NCI-H1417 (cell line): ENCODE measurements around the gene BTG4.
A peak's percentile ranks its signal among the peaks of the same experiment; 100 is the strongest.

Experiments
- DNase-seq, 3 experiments: peaks; one replicate each; lab custom pipeline; 2025; lab: John Stamatoyannopoulos, UW

The BTG4 gene

DNA sequence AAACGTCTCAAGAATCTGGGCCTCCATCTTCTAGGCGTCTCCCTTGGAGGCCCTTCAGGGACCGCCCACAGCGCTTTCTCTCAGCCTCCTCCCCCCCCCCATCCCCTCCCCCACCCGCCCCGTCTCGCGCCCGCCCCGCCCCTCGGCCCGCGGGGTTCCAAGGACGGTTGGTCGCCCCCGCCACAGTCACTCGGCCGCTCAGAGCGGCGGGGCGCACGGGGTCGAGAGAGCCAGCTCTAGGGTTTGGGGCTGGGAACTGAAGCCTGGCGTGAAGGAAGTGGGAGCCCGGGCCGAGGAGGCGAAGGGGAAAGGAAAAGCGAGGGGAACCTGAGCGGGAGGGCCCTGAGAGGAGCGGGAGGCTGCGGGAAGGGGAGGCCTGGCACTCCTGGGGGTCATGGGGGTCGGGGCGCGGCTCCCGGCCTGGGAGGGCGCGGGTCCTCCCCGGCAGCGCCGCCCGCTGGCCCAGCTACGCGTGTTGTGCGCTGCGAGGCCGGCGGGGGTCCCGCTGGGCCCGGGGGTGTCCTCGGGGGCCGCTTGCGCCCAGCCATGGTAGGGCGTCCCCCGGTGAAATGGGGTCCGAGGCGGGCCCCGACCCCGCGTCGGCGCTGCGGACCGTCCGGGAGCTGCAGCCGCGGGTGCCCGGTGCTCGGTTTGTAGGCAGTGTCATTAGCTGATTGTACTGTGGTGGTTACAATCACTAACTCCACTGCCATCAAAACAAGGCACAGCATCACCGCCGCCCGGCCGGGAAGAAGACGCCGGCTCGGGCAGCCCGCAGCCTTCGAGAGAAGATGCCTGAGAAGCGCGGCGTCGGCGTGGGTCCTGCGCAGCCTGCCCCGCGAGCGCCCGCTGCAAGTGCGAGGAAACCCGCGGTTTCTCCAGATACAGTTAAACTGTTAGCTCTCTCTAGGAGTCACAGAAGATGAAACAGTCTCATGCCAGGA is at the start of gene BTG4:
Gene BTG4, minus strand, starts transcription at position 91 of the 944 bp plus-strand sequence. CDS start 13,610 bp downstream, outside the sequence.
- peak in 2 of 3 experiments; percentile 73 to 74 for DNase-seq

DNA sequence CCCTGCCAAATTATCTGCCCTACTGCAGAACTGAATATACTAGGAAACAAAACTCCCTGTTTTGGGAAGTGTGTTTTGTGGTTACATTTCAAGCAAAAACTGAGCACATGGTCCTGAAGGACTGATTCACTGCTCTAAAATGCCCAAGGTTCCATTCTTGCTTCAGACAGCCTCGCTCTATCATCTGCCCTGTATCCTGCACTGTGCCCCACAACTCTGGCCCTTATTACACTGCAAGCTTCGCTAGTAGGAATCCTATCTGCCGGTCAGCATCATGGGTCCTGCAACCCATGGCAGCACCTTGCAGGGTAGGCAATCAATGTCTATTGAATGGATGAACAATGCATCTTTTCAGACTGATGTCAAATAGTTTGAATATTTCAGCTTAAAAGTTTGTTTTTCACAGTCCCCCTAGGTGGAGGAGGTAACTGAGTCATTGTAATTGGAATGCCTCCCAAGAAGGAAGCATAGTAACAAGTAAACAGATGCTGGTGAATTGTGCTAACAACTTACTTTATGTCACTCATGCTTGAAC is 49.7 kb upstream of the BTG4 start:
- DNase-seq = no peak

DNA sequence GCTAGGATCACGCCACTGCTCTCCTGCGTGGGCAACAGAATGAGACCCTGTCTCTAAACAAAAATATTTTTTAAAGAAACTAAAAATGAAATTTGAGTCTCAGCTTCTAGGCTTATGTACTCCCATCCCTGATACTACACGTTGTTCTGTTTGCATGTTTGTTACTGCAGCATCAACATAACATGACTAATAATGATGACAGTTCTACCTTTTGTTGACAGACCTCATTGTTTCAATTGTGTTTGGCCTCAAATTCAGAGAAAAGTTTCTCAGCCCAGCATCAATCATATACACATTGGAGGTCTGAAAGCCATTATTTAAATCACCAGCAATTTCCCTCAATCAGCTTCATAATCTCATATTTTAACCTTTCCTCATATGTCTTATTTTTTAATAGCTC is 49.1 kb upstream of the BTG4 start:
- no peak for DNase-seq

DNA sequence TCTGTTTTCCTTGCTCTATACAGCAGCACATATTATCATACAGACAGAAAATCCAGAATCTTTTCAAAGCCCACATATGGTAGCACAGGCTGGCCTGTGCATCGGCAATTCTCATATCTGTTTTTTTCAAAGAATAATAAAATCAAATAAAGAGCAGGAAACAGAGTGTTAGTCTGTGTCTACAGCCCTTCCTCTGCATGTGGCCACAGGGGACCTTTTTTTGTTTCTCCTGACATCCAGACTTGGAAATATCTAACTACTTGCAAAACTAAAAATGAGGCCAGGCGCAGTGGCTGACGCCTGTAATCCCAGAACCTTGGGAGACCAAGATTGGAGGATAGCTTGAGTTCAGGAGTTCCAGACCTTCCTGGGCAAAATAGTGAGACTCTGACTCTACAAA is 48.6 kb upstream of the BTG4 start:
- no peak for DNase-seq

DNA sequence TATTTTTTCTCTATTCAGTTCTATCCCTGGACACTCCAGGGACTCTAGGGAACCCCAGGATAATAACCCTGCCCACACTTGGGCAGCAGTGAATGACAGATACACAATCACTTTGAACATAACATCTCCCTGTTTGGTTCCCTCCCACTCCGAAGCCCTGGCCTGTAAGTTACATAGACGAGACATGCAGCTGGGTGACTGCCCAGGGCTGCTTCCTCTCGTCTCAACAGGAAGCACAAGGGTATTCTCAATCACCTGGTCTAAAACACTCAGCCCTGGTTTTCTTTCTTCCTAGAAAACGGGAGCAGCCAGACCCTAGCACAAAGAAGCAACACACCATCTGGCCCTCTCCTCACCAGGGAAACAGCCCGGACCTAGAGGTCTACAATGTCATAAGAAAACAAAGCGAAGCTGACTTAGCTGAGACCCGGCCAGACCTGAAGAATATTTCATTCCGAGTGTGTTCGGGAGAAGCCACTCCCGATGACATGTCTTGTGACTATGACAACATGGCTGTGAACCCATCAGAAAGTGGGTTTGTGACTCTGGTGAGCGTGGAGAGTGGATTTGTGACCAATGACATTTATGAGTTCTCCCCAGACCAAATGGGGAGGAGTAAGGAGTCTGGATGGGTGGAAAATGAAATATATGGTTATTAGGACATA is 47.7 kb upstream of the BTG4 start:
- no peak for DNase-seq

DNA sequence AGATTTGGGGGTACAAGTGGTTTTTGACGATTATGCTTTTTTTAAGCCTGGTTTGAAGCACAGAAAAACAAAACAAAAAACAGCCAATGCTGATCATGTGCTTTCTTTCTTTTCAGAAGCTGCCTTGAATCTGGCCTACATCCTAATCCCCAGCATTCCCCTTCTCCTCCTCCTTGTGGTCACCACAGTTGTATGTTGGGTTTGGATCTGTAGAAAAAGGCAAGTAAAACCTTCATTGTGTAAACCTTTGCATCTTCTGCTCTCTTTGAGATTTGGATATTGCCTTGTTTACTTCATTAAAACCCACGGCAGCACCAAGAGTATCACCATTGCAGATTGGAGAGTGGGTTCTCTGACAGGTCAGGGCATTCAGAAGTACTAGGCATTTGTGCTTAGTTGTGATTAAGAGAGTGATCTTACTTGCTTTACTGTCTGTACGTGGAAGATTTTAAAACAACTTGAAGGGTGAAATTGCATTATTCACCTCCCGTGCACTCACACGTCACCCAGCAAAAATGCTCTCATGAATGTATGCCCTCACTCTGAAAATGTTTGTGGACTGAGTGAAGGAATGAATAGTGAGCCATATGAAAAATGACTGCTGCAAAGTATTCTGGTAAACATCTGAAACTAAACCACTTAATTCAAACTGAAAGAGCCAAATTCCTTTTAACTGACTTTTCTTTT is 45.4 kb upstream of the BTG4 start:
- DNase-seq = no peak

DNA sequence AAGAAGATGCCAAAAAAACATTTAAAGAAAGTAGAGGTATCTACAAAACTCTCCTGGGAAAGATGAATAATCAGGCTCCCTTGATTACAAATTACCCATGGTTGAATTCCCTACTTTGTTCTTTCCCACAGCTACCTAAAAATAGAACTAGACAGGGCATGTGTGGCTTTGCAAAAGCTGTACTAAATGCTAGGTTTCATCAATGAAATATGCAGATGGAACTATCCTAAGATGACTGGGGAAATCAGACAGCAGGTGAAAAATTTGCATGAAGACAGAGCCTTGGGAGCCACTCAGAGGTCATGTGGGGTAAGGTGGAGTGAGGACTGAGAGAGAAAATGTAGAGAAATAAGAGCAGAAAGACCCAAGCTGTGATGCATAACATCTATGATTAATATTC is 43.1 kb upstream of the BTG4 start:
- no peak for DNase-seq

DNA sequence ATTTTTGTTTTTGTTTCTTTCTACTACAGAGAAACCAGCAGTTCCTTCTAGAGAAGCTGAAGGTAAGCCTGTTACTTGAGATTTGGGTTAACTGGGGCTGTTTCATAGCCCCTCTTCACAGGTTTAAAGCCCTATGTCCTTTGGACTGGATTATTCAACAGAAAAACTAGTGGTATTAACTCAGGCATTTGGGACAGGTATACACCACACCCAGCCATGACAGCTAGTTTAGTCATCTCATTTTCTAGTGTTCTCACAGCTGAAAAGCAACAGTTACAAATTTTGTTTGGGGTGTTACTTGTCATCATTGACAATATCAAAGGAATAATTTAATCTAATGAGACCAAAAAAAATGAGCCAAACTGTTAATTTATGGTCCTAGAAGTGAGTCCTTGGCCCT is 42.3 kb upstream of the BTG4 start:
- no peak for DNase-seq

DNA sequence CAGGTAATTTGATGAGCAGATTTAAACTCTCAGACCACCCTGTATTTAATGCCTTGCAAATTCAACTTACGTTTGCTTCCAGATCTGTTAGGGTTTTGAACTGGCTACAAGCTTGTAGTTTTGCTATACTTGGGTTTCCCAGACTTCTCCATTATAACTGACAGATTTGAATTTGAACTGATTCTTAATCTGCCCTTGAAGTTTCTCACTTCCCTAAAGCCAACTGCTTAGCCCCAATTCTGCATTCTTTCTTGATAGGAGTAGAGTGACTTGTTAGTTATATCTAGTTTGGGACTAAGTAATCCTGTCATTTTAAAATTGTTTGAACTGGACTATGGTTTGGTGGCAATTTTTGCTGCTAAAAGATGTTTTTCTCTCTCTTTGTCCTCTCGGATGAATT is 38.1 kb upstream of the BTG4 start:
- no peak for DNase-seq

DNA sequence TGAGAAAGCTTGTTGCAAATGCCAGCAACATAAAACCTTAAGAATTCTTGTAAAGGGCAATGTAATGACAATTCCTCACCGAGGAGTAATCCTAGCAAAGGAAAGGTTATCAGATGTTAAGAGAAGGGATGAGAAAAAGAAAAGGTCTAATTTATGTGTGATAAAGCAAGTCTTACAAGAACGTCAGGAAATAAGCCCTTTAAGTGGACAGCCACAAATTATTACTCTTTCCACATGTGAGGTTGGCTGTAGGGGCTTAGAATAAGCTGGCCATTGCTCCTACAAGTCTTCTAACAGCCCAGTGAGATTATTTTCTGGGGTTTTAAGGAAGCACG is 37.6 kb upstream of the BTG4 start:
- DNase-seq = no peak

DNA sequence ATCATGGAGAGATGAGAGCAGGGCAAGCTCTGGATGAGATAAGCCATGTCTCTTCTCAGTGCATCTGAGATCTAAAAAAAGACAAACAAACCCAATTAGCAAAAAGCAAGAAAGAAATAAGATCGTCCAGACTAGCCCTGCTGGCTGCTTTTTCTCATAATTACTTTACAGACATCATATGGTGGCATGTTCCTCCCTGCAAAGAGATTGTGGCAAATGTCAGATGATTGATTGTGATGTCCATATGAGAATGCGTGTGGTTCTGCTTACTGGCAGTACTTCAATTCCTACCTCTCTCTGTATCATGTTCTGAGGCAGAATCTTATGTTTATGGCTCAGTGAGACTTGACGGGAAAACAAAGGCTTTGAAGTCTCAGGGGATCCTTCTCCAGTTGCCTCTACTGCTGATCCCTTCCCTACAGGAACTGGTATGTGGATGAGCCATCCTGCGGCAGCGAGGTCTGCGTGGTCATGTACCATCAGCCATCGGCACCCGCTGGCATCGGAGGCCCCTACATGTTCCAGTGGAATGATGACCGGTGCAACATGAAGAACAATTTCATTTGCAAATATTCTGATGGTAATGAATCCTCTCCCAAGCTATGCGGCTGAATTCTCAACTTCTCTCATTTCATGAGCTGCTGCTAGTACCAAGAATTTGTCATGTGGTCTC is 37.1 kb upstream of the BTG4 start:
- peak in 1 of 3 experiments; percentile 25 for DNase-seq

DNA sequence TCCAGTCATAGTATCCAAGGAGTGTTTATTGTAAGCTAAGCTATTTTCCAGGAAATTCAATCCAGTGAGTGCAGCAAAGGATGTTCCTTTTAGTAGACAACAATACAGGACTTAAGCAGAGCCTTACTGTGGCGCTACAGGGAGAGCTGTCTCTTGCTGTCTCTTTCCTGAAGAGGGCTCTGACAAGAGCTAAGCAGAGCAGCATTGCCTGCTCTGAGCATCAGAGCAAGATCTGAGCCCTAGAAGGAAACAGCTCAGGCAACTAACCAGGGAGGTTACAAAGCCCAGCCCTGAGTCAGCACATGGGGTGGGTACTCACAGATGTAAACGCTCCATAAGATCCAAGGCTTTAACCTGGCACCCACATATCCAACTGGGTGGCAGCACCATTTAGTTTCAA is 36.3 kb upstream of the BTG4 start:
- no peak for DNase-seq

DNA sequence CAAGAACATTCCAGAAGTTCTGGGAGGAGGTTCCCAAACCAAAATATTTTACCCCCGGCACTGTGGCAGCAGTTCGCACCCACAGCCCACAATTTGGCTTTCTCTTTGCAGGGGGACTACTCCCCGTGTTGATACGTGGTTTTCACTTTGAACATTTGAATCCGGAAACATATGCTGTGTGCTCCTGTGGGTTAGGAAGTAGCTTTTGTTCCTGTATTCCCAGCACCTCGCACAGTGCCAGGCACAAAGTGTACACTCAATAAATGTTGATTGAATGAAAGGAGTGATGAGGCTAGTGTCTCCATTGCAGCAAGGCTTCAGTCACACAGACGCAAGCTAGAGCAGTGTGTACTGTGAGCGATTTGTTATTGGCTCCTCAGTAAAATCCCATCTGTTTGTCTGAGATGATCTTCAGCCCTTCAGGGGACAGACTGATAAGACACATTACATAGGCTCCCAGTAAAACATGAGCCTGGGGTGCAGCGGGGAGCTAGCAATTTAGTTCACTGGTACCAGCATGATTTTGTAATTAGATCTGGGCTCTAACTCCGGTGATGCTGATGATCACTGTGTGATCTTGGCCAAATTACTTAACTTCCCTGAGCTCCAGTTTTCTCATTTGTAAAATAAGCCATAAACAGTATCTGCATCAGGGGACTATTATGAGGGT is 30.6 kb upstream of the BTG4 start:
- no peak for DNase-seq

DNA sequence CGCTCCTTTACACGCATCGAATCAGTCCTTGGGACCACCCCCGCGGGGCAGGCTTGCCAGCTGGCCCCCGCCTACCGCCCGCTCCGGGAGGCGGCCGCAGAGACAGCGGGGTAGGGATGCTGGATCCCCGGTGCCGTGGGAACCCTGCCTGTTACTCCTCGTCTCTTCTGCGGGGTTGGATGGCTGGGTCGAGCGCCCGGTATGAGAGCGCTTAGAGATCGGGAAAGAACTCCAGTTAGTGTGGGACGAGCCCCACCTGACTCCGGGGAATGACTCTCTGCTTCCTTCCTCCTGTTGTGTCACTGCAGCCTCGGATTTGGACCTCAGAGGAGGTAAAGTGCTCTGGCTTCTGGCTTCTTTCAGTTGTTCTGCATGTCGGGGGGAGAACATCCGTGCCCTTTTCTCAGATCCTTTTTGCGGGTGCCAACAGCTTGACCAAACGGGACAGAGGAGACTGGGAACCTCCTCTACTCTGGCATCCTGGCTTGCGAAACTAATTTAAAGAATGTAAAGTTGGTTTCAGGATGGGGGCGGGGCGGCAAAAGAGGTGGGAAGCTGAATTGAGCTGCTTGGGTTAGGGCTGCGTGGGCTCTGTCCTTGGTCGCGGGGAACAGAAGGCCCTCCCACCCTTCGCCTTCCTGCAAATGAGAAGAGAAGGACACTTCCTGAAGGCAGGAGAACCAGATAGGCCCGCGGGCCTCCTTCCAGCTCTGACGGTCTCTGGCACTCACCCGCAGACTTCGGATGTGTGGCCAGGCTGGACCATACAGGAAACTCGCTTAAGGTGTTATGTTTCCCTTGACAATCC is 29.3 kb upstream of the BTG4 start:
- DNase-seq = no peak

DNA sequence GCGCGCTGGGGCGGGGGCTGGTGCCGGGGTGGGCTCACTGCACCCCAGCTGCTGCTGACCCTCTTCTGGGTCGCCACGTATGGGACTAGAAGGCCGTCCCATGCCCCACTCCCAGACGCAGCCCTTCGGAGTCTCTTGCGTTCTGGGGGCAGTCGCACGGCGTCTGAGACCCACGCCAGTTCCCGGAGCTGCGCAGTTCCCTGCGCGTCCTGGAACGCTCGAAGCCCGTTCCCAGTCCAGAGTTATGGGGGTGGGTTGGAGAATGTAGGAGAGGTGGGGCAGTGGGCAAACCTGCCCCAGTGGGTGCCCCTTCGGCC is 28.7 kb upstream of the BTG4 start:
- no peak for DNase-seq

DNA sequence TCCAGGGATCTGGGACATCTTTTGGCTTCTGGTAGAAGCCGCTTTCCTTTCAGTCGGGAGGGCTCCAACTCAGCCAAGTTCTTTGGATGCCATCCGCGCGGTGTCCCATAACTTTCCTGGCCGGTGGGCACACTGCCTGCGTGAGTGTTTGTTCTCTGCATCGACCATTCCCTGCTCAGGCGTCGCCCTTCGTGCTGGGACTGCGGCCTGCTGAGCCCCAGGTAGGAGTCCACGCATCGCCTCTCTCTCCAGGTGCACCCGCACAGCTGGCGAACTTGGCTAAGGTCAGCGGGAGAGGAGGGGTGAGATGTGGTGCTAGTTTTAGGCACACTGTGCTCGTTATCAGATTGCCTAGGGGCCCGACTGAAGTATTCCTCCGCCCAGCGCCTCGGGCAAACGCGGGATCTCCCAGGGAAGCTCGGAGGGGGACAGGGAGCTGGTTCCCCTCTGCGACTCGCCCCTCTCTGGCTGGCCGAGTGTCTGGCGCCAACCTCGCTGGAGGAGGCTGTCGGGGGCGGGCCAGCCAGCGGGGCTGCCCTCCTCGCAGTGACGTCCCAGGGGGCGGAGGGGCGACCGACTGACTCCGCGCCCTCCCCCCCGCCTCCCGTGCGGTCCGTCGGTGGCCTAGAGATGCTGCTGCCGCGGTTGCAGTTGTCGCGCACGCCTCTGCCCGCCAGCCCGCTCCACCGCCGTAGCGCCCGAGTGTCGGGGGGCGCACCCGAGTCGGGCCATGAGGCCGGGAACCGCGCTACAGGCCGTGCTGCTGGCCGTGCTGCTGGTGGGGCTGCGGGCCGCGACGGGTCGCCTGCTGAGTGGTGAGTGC is 28.1 kb upstream of the BTG4 start, which contains the start of gene LAYN:
Gene LAYN, plus strand, starts transcription at position 607 of the 823 bp plus-strand sequence. Its CDS starts 124 bp downstream, at position 731.
- peak in 2 of 3 experiments; percentile 71 to 74 for DNase-seq

DNA sequence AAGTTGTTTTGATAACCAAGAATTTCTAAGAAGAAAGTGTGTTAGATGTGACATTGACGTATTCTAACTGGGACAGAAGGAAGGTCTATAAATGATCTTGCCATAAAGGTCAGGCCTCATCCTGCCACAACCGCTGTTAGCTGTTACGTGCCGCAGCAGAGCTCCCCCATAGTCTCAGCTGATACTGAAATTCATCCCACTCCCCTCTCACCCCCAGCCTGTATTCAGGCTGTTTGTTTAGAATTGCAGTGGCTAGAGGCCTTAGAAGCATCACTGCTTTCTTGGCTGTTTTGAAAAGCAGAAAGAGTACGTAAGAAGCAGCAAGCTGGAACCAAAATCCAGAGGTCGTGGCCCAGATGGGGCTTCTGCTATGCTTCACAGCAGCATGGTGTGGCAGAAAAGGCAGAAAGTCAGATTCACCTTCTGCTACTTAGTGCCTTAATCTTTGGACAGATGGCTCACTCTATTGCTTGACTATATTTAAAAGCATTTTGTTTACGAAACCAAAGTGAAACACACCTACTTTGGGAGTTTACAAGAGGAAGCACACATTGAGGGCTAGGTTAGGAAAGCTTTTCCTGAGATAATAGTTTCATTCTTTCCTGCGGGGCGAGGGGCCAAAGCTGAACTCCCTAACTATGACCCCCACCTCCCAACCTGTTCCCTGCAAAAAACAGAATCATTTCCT is 27.4 kb upstream of the BTG4 start:
- no peak for DNase-seq

DNA sequence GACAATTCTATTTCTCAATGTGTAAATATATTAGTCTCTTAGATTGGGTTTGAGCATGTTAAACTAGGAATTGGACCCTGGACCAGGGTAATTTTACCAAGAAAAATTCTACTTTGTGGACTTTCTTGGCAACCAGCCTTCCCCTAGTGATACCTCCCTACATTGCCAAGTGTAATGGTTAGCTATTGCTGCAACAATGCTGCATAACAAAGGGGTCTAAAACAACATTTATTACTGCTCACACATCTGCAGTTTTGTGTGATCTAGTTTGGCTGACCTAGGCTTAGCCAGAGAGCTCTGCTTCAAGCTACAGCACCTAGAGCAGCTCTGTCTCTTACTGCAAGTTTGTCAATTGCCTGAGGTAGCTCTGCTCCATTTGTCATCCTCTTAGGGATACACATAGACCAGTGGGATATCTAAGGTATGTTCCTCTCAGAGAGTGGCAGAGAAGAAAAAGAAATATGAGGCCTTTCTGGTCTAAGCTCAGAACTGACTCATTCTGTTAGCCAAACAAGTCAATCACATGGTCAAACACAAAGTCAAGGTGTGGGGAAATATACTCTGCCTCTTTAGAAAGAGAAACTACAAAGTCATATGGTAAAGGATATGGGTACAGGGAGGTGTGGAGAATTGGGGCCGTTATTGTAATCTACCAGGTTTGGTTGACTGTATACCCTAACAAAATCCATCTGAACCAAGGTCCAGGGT is 26.4 kb upstream of the BTG4 start:
- DNase-seq = no peak
